ENCODE data around the gene DVL2.

Gene DVL2

GRCh38 chr17:7234083-7234951 lies at the start of gene DVL2:
Gene DVL2 (minus strand): TSS chr17:7234517. CDS start chr17:7234262, 255 bp downstream.
- peak; percentile 87 to 92 for DNase-seq

- DNase-seq: no peak
Measured at GRCh38 chr17:7283471-7284216, 49.3 kb upstream of the DVL2 start.

DNA sequence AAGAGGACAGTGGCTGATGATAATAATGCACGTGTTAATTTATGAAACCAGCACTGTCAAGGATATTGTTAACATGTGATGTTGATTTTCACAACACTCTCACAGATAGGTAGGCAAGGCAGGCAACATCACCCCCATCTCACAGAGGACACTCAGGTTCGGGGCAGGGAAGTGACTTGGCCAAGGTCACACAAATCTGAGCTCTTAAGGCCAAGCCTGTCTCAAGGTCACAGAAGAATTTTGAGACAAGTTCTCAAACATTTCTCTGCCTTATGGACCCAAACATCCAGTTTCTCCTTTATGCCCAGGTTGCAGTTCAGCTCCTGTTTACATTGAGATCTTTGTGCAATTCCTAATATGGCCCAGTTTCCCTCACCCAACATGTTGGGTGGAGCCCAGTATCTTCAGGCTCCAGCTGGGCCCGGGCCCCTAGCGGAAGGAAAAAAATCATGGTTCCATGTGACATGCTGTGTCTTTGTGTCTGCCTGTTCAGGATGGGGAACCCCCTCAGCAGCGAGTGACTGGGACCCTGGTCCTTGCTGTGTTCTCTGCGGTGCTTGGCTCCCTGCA lies 48.5 kb upstream of the DVL2 start:
- no peak for DNase-seq

- no peak for DNase-seq
Measured at GRCh38 chr17:7281953-7282751, 47.8 kb upstream of the DVL2 start.

DNA sequence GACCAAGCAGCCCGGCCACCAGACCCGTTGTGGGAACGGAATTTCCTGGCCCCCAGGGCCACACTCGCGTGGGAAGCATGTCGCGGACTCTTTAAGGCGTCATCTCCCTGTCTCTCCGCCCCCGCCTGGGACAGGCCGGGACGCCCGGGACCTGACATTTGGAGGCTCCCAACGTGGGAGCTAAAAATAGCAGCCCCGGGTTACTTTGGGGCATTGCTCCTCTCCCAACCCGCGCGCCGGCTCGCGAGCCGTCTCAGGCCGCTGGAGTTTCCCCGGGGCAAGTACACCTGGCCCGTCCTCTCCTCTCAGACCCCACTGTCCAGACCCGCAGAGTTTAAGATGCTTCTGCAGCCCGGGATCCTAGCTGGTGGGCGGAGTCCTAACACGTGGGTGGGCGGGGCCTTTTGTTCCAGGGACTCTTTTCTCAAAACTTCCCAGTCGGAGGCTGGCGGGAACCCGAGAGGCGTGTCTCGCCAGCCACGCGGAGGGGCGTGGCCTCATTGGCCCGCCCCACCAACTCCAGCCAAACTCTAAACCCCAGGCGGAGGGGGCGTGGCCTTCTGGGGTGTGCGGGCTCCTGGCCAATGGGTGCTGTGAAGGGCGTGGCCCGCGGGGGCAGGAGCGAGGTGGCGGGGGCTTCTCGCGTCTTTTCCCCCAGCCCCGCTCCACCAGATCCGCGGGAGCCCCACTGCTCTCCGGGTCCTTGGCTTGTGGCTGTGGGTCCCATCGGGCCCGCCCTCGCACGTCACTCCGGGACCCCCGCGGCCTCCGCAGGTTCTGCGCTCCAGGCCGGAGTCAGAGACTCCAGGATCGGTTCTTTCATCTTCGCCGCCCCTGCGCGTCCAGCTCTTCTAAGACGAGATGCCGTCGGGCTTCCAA lies 47.0 kb upstream of the DVL2 start, which contains the start of gene SLC2A4:
TSS of gene SLC2A4 (plus strand) at position 645 of the 879 bp plus-strand sequence. CDS start at position 862, 217 bp downstream.
- DNase-seq: peak; percentile 93 to 98

- peak; percentile 70 to 82 for DNase-seq
Measured at GRCh38 chr17:7280519-7281073, 46.3 kb upstream of the DVL2 start.

DNA sequence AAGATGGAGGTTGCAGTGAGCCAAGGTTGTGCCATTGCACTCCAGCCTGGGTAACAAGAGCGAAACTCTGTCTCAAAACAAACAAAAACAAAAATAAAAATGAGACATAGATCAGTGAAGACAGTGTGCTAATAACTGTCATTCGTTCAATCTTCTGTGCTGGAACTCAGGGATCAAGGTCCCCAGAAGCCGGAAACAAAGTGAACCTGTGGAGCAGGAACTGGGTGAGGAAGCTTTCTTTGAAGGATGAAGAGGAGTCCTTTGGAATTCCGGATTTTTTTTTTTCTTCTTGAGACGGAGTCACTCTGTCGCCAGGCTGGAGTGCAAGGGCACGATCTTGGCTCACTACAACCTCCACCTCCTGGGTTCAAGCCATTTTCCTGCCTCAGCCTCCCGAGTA lies 45.1 kb upstream of the DVL2 start:
- no peak for DNase-seq

GRCh38 chr17:7266784-7267183 lies 32.5 kb upstream of the DVL2 start:
- DNase-seq: no peak

- DNase-seq: no peak
Measured at GRCh38 chr17:7263801-7264078, 29.4 kb upstream of the DVL2 start.

DNA sequence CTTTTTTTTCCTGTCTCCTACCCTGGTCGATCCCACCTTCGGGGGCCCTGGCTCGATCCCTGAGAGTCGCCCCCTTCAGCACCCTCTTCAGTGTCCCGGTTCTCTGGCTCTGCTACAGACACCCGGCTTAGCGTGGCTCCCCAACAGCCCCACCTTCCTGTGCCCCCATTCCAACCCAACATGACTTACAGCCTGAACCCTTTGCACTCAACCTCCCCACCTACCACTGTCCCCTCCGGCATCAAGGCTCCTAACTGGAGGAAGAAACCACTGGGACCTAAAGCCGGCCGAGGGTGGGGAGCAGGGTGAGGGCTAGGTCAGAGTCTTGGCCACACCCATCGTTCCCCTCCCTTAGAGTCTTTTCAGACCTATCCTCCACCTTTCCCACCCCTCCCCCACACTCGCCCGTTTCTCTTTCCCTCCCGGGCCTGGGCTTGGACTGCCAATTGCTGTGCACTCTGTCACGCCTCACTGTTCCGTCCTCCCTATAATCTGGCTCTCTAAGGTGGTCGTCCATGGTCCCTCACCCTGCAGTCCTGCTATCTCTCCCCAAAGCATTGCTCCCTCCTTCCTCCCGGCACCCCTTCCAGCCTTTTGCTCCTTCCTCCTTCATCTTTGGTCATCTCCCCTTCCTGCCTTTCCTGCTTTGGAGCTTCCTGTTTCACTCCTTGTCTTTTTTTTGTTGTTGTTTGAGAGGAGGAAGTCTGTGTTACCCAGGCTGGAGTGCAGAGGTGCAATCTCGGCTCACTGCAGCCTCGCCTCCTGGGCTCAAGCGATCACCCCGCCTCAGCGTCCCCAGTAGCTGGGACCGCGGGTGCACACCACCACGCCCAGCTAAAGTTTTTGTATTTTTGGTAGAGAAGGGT lies 28.9 kb upstream of the DVL2 start:
- DNase-seq: peak in 1 of 2 experiments; percentile 15

DNA sequence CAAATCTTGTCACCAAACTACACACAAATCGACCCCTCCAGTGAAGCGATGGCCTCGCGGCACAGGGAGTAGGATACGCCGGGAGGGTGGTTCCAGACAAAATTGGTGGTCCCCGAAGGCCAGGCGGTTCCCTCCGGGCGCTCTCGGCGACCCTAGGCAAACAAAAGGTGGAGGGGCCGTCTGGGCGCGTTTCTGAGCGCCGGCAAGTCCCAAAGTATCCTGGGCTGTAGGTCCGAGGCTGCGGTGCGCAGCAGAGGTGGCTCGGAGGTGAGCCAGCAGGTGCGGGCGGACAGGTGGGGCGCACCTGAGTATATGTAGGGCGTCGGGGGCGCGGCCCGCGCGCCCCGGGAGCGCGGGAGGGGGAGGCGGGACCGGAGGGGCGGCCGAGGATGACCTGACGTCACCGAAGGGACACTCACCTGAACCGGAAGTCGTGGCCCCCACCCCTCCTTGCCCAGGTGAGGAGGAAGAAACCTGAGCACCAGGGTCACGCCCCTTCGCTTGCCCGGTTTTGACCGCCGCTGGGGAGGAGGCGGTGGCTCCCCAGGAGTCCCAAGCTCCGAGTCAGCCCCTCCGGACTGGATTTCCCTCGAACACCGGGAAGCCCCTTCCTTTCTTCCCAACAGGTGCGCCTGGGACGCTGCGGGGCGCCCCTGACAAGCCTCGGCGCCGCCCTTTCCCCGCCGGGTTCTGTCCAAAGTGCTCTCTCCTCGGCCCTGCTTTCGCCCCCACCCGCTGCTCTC lies 28.0 kb upstream of the DVL2 start, which contains the start of gene CLDN7:
TSS of gene CLDN7 (minus strand) at position 287 of the 743 bp plus-strand sequence. CDS start 435 bp downstream, outside the sequence.
- no peak for DNase-seq

GRCh38 chr17:7261379-7262191 lies 27.3 kb upstream of the DVL2 start:
- no peak for DNase-seq

DNA sequence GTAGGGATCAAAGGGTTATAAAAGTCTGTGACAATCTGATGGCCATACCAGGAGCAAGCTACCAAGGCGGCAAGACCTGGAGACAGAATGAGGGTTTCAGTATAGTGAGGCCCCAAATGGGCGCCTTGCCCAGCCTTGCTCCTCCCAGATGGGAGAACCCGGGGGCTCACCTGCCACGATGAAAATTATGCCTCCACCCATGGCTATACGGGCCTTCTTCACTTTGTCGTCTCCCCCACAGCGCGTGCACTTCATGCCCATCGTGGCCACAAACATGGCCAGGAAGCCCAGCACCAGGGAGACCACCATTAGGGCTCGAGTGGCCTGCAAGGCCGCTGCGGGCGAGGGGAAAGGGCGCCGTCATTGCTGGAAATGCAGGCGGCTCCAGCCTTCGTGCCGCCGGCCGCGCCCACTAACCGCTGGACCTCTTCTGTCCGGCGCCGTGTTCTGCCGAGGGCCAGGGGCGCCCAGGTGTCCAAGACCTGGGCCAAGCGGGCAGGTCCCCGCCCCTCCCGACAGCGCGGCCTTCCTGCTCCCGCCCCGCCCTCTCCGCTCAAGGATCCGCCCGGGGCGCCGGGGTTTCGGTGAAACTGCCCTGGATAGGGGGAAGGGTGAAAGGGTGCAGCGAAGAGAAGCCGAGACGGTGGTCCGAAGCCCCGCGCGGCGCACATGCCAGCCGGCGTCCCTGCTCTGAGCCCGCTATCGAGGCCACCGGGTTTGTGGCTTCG lies 26.5 kb upstream of the DVL2 start:
- DNase-seq: no peak

- DNase-seq: no peak
Measured at GRCh38 chr17:7260151-7260550, 25.8 kb upstream of the DVL2 start.

- no peak for DNase-seq
Measured at GRCh38 chr17:7259555-7259889, 25.2 kb upstream of the DVL2 start.

DNA sequence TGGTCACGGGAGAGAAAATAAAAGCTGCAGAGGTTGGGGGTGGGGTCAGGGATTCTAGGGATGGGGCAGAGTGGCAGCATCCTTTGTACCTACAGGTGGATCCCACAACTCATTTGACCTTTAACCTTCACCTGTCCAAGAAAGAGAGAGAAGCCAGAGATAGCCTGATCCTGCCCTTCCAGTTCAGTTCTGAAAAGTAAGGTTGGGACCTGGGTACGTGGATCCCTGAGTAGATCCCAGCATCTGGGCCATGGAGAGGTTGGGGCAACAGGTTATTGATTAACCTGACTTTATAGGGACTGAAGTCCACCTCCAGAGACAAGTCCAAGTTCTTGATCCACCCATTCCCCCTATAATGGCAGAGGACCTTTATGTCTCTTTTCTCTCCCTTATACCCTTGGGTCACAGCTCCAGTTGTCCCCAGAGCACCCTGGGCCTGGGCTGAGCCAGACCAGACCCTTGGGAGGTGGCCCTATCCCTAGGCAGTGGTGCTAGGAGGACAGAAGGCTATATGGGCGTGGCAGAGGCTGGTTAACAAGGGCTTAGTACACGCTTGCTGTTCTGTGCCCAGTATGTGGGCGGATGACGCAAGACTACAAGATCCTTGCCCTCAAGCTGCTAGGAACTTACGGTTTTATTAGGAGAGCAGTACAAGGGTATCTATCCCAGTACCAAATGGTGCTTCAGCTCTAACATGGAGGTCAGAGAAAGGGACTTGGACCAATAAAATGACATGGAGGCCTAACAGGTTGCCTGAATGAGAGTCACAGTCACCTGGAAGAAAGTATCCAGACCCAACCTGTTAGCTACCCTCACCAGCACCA lies 24.6 kb upstream of the DVL2 start:
- DNase-seq: no peak

DNA sequence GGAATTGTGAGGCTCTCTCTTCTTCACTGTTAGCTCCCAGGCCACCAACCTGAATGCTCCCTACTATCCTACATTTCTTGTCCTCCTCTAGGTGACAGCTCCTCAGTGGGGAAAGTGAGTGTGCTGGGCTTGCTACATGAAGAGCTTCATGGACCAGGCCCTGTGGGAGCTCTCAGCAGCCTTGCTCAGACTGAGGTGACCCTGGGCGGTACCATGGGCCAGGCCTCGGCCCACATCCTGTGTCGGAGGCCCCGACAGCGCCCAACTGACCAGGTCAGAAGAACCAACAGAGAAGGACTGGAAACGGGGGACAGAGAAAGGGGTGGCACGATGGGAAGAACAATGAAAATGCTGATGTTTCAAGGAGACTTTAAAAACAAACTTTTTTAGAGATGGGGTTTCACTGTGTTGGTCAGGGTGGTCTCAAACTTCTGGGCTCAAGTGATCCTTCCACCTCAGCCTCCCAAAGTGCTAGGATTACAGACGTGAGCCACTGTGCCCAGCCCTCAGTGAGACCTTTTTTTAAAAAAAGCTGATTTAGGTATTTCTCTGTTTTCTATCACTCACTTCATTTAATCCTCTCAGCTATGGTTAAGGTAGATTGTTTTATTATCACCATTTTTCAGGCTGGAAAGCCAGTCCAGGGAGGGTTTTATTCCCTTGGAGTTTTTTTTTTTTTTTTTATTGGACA lies 22.6 kb upstream of the DVL2 start:
- DNase-seq: no peak
